KMS-11 (cell line): ENCODE measurements around the gene FBXL7.

Experiments used
- H2AFZ ChIP-seq: fragments of 200-600 bp; sonication (generic); 2 replicates; pipeline ENCODE4 v1.6.1; 2016; ENCODE audit warnings: antibody characterized with exemption, mixed run types, low read depth
- H3K27ac ChIP-seq: fragments of 200-600 bp; sonication (generic); 2 replicates; pipeline ENCODE4 v1.6.1; 2016; ENCODE audit warnings: mild to moderate bottlenecking, mixed run types
- H3K27me3 ChIP-seq: fragments of 200-600 bp; sonication (generic); 2 replicates; pipeline ENCODE4 v1.6.1; 2017; ENCODE audit warnings: mild to moderate bottlenecking, low read depth, mixed run types, moderate library complexity; ENCODE audit not compliant: insufficient read depth
- H3K36me3 ChIP-seq: fragments of 200-600 bp; sonication (generic); 2 replicates; pipeline ENCODE4 v1.6.1; 2017; ENCODE audit warnings: mild to moderate bottlenecking, mixed run types; ENCODE audit not compliant: insufficient read depth
- H3K4me1 ChIP-seq: fragments of 200-600 bp; sonication (generic); 2 replicates; pipeline ENCODE4 v1.6.1; 2016; ENCODE audit warnings: mild to moderate bottlenecking, low read depth, mixed run types; ENCODE audit not compliant: poor library complexity, severe bottlenecking
- H3K4me2 ChIP-seq: fragments of 200-600 bp; sonication (generic); 2 replicates; pipeline ENCODE4 v1.7.0; 2016; ENCODE audit warnings: mild to moderate bottlenecking, mixed run types
- H3K4me3 ChIP-seq: fragments of 200-600 bp; sonication (generic); IDR thresholded peaks from 2 replicates; pipeline ENCODE4 v1.6.1; 2017; ENCODE audit warnings: low read depth, low read length, mixed read lengths; ENCODE audit not compliant: insufficient read depth
- H3K79me2 ChIP-seq: fragments of 200-600 bp; sonication (generic); 2 replicates; pipeline ENCODE4 v1.6.1; 2016; ENCODE audit warnings: low read depth, mixed run types; ENCODE audit not compliant: insufficient read depth
- H3K9ac ChIP-seq: fragments of 200-600 bp; sonication (generic); 2 replicates; pipeline ENCODE4 v1.6.1; 2016; ENCODE audit warnings: mild to moderate bottlenecking, mixed run types
- H4K20me1 ChIP-seq: fragments of 200-600 bp; sonication (generic); 2 replicates; pipeline ENCODE4 v1.6.1; 2016; ENCODE audit warnings: mild to moderate bottlenecking, mixed run types; ENCODE audit not compliant: insufficient read depth
- TF ChIP-seq, protein P1 (sequence below): fragments of 200-600 bp; sonication (generic); conservative IDR thresholded peaks from 2 replicates; pipeline ENCODE4 v1.6.1; 2017; ENCODE audit warnings: low read depth, mild to moderate bottlenecking, antibody characterized with exemption, low read length, moderate library complexity, mixed read lengths

FBXL7 gene

DNA sequence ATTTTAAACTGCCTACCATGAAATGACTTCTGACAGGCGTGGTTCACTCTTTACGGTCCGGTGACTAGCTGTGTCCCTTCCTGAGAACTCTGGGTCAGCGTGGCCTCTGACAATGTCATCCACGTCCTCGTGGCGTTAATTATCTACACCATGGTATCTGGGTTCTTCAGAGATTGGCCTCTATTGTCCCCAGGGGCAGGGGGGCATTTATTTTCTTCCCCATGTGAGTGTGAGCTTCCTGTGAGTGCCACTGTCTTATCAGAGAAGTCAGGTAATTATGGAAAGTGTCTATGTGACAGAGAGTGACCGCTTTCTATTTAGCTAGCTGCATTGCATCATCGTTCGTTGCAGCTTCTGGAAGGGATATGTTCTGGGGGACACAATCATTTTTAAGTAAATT lies 77.2 kb downstream of the FBXL7 start:
- no peaks in the 10 kb centered on the region for H3K4me1 ChIP-seq
- no peak overlapping the region for H3K27ac ChIP-seq
- H3K4me3 ChIP-seq = no peak overlapping the region
- H2AFZ ChIP-seq = no peak overlapping the region
- no peak overlapping the region for H3K4me2 ChIP-seq
- no peaks in the 10 kb centered on the region for H4K20me1 ChIP-seq
- no peak overlapping the region for H3K9ac ChIP-seq
- H3K36me3 ChIP-seq = no peaks in the 10 kb centered on the region; the same call in 1 of the 2 replicates
- H3K79me2 ChIP-seq = peaks cover 19% of the 10 kb centered on the region; the same call in 1 of the 2 replicates
- H3K27me3 ChIP-seq = no peaks in the 10 kb centered on the region
- TF ChIP-seq, protein P1, sequence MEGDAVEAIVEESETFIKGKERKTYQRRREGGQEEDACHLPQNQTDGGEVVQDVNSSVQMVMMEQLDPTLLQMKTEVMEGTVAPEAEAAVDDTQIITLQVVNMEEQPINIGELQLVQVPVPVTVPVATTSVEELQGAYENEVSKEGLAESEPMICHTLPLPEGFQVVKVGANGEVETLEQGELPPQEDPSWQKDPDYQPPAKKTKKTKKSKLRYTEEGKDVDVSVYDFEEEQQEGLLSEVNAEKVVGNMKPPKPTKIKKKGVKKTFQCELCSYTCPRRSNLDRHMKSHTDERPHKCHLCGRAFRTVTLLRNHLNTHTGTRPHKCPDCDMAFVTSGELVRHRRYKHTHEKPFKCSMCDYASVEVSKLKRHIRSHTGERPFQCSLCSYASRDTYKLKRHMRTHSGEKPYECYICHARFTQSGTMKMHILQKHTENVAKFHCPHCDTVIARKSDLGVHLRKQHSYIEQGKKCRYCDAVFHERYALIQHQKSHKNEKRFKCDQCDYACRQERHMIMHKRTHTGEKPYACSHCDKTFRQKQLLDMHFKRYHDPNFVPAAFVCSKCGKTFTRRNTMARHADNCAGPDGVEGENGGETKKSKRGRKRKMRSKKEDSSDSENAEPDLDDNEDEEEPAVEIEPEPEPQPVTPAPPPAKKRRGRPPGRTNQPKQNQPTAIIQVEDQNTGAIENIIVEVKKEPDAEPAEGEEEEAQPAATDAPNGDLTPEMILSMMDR = no peak

DNA sequence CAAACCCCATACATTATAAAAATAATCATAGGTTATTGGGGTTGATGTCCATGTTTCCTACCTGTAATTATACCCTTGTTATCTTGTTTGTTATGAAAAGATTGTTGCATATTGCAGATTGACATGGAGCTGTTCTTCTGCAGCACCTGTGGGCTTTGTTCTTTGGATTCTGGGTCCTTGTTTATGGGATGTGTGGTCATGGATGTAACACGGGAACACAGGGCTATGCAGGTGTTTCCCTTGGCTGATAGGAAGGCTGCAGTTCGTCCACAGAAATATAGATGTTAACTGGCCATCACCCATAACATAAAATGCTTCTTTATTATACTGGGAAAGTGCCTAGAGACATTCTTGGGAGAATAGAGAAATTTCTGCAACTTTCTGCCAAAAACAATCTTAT lies 77.9 kb downstream of the FBXL7 start:
- H3K4me1 ChIP-seq = no peaks in the 10 kb centered on the region
- TF ChIP-seq, protein P1 = no peak
- no peaks in the 10 kb centered on the region for H4K20me1 ChIP-seq
- H2AFZ ChIP-seq = no peak overlapping the region
- no peak overlapping the region for H3K4me2 ChIP-seq
- H3K36me3 ChIP-seq = no peaks in the 10 kb centered on the region; the same call in 1 of the 2 replicates
- H3K9ac ChIP-seq = no peak overlapping the region
- H3K4me3 ChIP-seq = no peak overlapping the region
- peaks cover 19% of the 10 kb centered on the region; the same call in 1 of the 2 replicates for H3K79me2 ChIP-seq
- H3K27me3 ChIP-seq = no peaks in the 10 kb centered on the region
- no peak overlapping the region for H3K27ac ChIP-seq

DNA sequence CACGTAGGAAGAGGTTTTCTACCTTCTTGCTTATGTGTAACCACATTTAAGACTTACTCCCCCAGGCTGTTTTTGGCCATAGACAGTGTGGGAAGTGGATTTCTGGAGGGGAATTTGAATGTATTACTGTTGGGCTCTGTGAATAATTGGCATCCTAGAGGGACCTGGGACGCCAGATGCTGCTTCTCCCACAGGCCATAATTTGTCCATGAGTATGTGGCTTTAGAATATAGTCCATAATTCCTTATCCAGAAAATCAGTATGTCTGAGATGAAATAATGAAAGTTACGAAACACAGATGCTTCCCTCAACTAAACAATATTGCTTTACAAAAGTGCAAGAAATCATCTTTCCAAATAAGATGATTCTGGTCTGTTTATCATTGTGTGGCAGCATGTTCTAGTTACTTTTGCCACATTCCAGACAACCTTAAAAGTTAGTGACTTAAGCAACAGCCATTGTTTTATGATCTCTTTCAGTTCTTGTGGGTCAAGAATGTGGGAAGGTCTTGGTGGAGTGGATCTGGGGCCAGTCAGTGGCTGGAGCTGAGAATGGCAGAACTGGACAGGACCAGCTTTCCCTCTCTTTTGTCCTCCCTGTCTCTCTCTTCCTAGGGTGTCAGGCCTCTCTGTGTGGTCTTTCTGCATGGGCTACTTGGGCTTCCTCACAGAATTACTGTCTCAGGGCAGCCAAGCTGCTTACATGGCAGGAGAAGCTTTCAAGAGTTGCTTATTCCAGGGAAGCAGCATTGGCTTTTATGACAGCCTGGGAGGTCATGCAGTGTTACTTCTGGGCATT lies 79.4 kb downstream of the FBXL7 start:
- Histone ChIP-seq H3K9ac (no peak overlapping the region), H3K79me2 (peaks cover 16% of the 10 kb centered on the region; the same call in 1 of the 2 replicates), H3K4me2 (no peak overlapping the region), H4K20me1 (no peaks in the 10 kb centered on the region), H3K4me3 (no peak overlapping the region), H3K27me3 (no peaks in the 10 kb centered on the region), H3K27ac (no peak overlapping the region), H3K4me1 (no peaks in the 10 kb centered on the region), H2AFZ (no peak overlapping the region), H3K36me3 (no peaks in the 10 kb centered on the region)
- TF ChIP-seq, protein P1 = no peak

DNA sequence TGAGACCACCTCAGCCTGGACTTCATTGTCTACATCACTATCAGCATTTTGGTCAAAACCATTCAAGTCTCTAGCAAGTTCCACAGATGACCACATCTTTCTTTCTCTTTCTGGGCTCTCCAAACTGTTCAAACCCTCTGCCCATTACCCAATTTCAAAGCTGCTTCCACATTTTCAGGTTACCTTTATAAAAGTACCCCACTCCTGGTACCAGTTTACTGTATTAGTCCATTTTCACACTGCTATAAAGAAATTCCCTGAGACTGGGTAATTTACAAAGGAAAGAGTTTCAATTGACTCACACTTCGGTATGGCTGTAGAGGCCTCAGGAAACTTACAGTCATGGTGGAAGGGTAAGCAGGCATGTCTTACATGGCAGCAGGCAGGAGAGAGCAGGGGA lies 84.5 kb downstream of the FBXL7 start:
- Histone ChIP-seq H4K20me1 (no peaks in the 10 kb centered on the region), H3K27me3 (no peaks in the 10 kb centered on the region), H2AFZ (no peak overlapping the region), H3K36me3 (no peaks in the 10 kb centered on the region), H3K9ac (no peak overlapping the region), H3K4me2 (no peak overlapping the region), H3K79me2 (0 out of 2 replicates have a peak, but pooled peaks cover 6% of the 10 kb centered on the region), H3K27ac (no peak overlapping the region), H3K4me3 (no peak overlapping the region), H3K4me1 (no peaks in the 10 kb centered on the region)
- TF ChIP-seq, protein P1 = no peak
